A549 treated with DMSO at 1 μM for 4 hours (cell line): ENCODE results near the gene HSDL1. TPM values are rescaled to one million over a fixed set of nuclear protein-coding genes. Genes with fewer than 3 reads are reported as not detected.

Source experiments
- total RNA-seq: library from RNA; stranded (reverse); fragments of 200-300 nt; extraction: Qiagen RNA extraction; gene quantifications from 5 replicates; pipeline ENCODE4 v1.2.3, GENCODE V29; 2022; ENCODE audit warnings: low read depth

The HSDL1 gene
- 15.8 to 21.0 TPM (median 18.6 TPM) in 5 replicates for total RNA-seq

DNA sequence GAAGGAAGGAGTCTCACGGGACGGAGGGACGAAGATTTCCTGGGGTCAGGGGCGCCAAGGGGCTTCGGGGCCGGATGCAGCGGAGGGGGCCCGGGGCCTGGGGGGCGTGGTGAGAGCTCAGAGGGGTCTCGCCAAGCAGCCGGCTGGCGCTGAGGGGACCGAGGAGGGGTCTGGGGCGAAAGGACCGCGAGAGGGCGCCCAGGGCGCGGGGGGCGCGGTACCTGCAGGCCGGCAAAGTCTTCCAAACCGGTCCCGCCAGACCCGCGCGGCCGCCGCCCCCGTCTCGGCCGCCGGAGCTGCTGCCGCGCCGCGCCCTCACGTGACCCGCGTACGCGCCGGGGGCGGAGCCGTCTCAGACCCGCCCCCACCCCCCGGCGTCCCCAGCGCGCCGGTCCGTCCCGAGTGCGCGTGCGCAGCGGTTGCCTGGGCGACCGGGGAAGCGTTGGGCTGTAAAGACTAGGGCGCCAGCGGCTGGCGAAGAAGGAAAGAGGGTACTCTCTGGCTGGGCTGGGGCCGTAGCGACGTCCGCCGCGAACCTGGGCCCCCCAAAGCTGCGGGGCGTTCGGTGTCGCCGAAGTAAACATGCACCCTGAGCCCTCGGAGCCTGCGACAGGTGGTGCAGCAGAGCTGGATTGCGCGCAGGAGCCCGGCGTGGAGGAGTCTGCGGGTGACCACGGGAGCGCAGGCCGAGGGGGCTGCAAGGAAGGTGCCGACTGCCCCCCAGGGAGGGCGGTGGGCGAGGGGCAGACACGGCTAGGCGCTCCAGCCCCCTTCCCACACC is at the start of gene HSDL1, which contains the start of gene DNAAF1:
HSDL1 (minus strand) TSS at position 319 of the 781 bp plus-strand sequence. CDS start 13,856 bp downstream, outside the sequence.
DNAAF1 (plus strand) TSS at position 450 of the 781 bp plus-strand sequence; CDS start at position 583, 133 bp downstream.

DNA sequence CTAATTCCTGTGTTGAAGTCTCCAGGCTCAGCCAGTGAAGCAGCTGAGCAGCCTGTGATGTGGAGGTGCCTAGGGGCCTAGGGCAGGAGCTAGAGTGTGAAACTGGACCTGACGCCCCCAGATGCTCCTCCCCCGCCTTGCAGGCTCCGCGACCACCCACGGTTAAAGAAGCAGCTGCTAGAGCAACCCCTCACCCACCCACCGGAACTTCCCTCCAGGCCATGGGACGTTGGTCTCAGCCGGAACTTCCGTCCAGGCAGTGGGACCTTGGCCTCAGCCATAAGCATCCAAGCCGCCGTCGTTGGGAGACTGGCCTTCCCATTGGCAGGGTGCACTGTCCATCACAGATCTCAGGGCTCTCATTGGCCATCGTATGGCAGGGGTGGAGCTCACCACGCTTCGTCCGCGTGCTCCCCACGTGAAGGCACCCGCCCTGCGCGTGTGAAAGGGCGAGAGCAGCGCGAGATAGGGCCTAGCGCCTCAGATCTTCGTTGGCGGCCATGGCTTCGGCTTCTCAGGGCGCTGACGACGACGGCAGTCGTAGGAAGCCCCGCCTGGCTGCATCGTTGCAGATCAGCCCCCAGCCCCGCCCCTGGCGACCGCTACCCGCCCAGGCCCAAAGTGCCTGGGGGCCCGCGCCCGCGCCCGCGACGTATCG is 45.9 kb upstream of the HSDL1 start, which contains the start of gene ADAD2:
ADAD2 (plus strand) TSS at position 427 of the 658 bp plus-strand sequence; CDS start at position 501, 74 bp downstream.

DNA sequence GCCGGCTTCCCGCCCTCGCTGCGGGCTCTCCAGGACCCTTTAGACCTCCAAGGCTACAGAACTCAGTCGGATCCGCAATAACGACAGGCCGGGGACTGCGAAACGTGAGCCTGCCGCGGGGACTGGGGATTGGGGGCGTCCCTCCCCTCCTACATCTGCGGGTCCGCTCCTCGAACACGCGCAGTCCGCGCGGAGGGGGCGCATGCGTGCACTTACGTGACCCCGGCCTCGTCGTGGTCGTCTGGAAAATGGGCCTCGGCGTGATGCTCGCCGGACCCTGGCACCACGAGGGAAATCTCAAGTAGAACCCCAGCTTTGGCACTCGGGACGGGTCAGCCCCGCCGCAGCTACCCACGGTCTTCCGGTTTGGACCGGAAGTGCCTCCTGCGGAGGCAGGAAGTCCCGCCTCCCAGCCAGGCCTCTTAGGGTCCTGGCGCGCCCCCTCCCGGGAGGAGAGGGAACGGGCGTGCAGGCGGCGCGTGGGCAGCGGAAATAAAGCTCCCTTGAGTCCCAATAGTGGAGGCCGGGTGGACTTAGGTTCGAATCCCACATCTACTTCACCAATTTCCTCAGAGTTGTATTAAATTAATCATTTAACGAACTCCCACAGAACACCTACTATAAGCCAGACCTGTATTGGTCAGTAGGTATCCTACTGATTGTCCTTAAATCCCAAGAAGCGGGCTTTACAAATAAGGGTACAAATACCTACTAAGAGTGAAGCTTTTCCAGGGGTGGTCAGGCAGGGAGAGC is 41.9 kb upstream of the HSDL1 start, which contains the start of gene TAF1C:
TAF1C (minus strand) TSS at position 373 of the 753 bp plus-strand sequence. CDS start 2,069 bp downstream, outside the sequence.

GRCh38 chr16:84116720-84117493 is 28.1 kb downstream of the HSDL1 start, which contains the start of gene MBTPS1:
MBTPS1 (minus strand) TSS chr16:84116942; CDS start chr16:84101783, 15,159 bp downstream.

Other genes with a start within 250 kb of the HSDL1 start
- 1.1 to 2.3 TPM (median 2.1 TPM) in 5 replicates for gene MLYCD, start 246.1 kb downstream of the HSDL1 start, total RNA-seq
- 30.1 to 64.8 TPM (median 39.7 TPM) in 5 replicates for gene OSGIN1, start 191.9 kb downstream of the HSDL1 start, total RNA-seq
- gene NECAB2, start 176.9 kb downstream of the HSDL1 start, total RNA-seq = 1.6 to 3.7 TPM (median 2.8 TPM) in 5 replicates
- gene SLC38A8, start 102.4 kb downstream of the HSDL1 start, total RNA-seq = not detected in 5 replicates
- gene MBTPS1, start 28.2 kb downstream of the HSDL1 start, total RNA-seq = 40.5 to 52.4 TPM (median 50.1 TPM) in 5 replicates
- gene DNAAF1, start 131 bp upstream of the HSDL1 start, total RNA-seq = 0.26 to 0.45 TPM (median 0.38 TPM) in 5 replicates
- 23.1 to 35.1 TPM (median 28.4 TPM) in 5 replicates for gene TAF1C, start 41.9 kb upstream of the HSDL1 start, total RNA-seq
- not detected in 5 replicates for gene ADAD2, start 46.0 kb upstream of the HSDL1 start, total RNA-seq
- gene KCNG4, start 94.8 kb upstream of the HSDL1 start, total RNA-seq = not detected in 5 replicates
- gene WFDC1, start 149.7 kb upstream of the HSDL1 start, total RNA-seq = not detected in 5 replicates
- gene ATP2C2, start 223.4 kb upstream of the HSDL1 start, total RNA-seq = 0.06 to 0.15 TPM (median 0.14 TPM) in 5 replicates